Suppressor macrophage treated with lipopolysaccharide for 4 hours (primary cell): ENCODE data around the gene GUCY2D.

ENCODE experiments used
- DNase-seq: peaks from one replicate; pipeline ENCODE4 v3.0.0-alpha.2; 2020

GUCY2D gene

DNA sequence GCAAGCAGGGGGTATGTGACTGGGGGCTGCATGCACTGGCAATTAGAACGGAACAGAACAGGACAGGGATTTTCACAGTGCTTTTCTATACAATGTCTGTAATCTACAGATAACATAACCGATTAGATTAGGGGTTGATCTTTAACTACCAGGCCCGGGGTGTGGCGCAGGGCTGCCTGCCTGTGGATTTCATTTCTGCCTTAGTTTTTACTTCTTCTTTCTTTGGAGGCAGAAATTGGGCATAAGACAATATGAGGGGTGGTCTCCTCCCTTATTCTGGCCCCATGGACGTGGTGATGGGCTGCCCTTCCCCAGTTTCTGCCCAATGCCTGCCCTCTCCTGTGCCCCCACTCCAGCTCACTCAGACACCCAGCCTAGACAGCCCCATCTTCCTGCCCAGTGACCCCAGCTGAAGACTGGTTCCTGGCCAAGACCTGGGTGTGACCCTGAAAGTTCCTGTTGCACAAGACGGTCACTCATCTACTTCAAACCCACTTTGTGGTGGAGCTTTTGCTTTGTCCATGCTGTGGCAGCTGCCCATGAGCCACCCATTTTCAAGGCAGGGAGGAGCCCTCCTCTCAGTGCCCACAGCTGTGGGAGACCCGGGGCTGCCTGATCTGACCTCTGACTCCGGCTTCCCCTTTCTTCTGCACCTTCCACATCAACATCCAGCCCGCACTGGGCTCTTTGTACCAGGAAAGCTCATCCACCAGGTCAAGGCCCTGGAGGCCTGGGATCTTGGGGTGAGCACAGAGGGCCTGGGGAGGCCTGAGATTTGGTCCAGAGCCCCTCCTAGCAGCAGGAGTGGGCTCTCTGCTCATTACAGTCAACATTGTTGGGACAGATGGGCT, 66.5 kb downstream of the GUCY2D start:
- DNase-seq: peak; percentile 77

DNA sequence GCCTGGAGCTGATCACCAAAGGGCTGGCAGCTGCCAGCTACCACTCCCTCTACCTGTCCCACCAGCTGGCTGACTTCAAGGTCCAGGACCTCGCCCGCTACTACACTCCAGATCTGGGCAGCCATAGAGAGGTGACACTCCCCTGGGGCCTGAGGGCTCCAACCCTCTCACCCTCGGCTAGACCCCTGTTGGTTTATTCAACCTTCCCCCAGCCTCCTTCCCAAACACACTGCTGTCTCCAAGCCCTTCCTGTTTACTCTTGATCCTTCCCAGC, 67.1 kb downstream of the GUCY2D start:
- no peak for DNase-seq
